GM21390 (cell line): ENCODE results near the gene SHROOM3.

ENCODE experiments used
- ATAC-seq: cut with Tn5 transposase; IDR thresholded peaks from one replicate; pipeline ENCODE4 v1.9.1; 2021; ENCODE audit not compliant: unreplicated experiment

SHROOM3 gene

DNA sequence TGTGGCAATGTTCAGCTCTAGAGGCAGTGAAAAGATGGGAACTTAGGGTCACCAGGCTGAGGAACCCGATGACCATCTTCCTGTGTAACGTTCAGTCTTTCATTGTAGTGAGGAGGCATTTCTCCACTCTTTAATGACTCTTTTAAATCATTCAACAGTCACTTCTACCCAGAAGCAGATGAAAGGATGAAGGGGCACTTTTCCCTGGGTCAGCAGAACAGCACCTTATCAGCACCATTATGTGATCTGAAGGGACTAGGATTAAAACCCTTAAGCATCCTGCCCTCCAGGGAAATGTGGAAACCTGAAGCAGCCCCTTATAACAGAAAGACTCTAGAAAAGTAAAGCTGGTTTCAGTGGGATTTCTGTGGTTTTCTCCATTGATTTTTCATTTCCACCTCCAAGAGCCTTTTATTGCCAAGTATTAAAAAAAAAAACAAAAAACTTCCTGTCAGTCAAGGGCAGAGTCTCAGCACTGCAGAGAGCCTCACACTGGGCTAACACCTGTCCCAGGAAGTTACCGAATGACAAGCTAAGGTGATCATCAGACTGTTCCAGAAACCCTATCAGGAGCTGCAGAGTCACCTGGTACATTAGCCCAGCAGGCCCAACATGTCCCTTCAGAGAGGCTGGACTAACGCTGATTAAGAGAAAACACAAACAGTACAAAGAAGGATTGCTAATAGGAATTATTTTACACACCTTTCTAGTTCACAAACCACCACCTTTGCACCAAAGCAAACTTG lies 185.9 kb downstream of the SHROOM3 start:
- no peak for ATAC-seq

DNA sequence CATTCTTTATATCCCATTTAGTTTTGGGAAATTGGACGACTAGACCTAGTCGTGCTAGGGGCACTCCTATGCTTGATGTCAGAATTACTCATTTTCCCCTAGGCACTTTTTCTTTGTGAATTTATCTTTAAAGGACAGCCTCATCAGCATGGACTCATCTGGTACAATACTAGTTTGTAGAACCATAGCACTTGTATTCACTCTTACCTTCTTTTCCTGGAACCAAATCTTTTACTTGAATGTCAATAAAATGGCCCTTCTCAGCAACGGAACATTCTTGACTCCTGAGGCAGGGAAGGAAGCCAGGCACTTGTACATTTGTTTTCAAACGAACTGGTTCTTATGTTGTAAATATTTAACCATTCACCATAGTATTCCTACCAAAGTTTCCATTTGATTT lies 187.1 kb downstream of the SHROOM3 start:
- no peak for ATAC-seq

DNA sequence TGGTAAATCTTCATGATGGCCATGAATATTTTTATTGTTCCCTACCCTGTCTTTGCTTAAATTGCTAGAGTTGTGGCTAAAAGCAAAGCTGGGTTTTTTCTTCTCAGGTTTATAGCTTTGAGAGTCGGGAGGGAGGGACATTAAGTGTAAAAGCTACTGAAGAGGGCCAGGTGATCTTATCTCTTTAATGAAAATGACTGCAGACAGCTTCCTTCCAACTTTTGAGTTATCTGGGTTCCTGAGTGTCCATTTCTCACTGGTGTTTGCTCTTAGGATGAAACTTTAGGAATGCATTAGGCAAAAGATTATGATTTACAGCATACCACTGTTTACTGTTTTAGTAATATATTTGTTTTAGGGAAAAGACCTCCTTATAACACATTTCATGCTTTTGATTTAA lies 187.7 kb downstream of the SHROOM3 start:
- no peak for ATAC-seq

- ATAC-seq, result no peak
Measured at GRCh38 chr4:76623217-76624045, 188.4 kb downstream of the SHROOM3 start.

DNA sequence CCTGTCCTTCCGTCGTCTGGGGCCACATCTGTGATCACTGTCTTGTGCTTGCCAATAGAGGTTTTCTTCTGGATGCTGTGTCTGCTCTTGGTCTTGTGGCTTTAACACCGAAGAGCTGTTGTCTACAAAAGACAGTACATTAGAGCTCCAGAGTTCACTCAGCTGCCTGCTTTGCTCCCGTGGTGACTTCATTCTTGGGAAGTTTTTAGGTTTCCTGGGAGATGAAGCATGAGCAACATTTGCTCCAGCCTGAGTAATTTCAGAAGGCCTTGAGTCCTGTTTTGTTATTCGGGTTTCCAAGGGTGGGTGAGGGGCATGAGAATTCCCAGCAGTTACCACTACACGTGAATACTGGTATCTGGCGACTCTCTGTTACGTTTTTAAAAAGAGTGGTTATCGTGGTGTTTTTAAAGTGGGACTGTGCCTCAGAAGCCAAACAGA lies 189.2 kb downstream of the SHROOM3 start:
- no peak for ATAC-seq

DNA sequence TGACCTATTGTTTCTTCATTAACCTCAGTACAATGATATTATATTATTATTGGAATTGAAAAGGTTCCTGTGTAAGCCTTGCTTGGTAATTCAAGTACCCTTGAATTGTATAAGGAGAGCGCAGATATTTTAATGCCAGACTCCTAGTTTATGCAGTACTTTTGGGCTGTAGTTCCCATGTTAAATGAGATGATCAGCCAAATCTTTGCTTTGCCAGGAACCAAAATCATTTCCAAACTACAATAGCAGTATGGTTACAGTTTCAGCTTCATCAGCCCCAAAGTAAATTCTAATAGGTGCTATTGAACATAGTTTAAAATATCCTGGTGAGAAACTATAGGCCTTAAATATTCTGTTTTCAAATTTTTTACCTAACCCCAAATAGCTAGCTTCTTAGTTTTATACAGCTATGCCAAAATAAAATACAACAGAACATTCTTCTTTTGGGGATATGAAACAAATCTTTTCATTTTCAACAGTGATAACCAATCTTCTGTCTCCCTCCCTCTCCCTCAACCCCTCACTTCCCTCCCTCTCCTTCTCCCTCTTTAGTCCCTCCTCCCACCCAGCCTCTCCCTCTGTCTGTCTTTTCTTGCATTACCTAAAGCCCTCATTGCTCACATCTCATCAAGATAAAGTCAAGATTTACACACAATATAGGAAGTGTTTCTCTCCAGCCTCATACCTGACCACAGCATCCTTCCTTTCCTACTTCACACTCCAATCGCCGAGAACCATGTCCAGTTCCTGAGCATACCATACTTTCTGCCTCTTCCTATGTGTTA lies 190.1 kb downstream of the SHROOM3 start:
- no peak for ATAC-seq

DNA sequence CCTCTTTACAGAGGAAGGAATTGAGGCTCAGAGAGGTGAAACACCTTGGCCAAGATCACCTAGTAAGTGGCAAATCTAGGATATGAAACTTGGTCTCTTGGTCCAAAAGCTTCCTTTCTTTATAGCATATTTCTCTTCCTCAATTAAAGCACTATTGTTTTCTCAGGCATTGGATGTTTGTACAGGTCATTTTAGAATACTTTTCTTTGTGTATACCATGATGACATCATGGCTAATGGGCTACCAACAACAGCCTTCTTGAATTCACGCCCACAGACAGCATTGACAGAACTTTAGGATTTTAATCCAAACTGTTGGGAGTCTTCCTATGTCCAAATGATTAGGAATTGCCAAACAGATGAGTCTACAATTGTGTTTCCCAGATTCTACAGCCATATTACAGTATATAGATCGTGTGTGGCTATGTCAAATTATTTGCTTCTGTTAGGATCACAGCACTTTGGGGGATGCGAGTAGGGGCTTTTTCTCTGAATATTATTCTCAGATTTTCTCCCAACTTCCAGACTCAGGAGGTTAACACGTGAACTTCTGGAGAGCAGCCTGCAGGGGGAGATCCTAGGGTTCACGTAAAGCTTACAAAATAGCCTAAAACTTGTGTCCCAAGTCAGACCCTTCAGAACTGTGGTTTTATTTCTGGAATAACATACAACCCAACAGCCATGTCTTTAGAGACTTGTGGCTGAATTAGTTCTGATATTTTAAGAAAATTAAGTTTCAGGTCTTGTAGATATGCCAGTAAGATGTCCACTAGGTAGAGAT lies 191.8 kb downstream of the SHROOM3 start:
- no peak for ATAC-seq

- no peak for ATAC-seq
Measured at GRCh38 chr4:76628251-76628650, 193.2 kb downstream of the SHROOM3 start.

- no peak for ATAC-seq
Measured at GRCh38 chr4:76630741-76631140, 195.7 kb downstream of the SHROOM3 start.

- ATAC-seq, result no peak
Measured at GRCh38 chr4:76634220-76634619, 199.2 kb downstream of the SHROOM3 start.

- no peak for ATAC-seq
Measured at GRCh38 chr4:76637712-76638361, 202.8 kb downstream of the SHROOM3 start.

DNA sequence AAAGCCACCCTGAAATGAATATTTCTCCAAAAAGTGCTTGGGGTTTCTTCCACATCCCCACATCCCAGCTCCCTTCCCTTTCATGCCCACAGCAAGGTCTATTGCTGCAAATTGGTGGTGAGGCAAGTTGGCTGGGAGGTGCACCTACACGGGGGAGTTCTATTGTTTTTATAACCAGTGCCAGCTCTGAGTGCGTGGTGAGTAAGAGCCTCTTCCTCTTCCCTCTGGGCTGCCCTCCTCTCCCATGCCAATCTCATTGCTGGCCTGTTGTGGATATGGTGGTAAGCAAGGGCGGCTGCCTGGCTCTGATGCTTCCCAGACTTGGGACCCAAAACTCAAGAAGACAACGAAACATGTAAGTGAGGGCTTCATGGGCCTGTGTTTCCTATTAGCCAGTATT lies 204.3 kb downstream of the SHROOM3 start:
- ATAC-seq, result no peak

GRCh38 chr4:76640353-76640910 lies 205.4 kb downstream of the SHROOM3 start:
- no peak for ATAC-seq

- ATAC-seq, result no peak
Measured at GRCh38 chr4:76641351-76641750, 206.3 kb downstream of the SHROOM3 start.

DNA sequence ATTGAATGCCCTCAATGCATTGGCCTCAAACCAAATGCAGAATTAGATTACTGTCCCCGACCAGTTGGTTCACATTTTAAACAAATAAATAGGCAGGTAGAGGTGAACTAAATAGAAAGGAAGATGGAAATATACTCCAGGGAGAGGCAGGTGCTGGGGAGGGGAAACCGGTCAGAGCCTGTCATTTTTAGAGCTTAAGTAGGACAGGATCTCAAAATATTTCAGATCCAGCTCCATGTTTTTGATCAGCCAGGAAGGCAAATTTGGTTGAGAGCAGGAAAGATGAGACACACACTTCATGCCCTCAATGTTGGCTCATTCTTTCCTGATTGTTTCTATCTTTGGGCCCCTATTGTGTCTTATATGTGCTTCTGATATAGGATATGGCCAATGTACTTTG lies 206.7 kb downstream of the SHROOM3 start:
- no peak for ATAC-seq

DNA sequence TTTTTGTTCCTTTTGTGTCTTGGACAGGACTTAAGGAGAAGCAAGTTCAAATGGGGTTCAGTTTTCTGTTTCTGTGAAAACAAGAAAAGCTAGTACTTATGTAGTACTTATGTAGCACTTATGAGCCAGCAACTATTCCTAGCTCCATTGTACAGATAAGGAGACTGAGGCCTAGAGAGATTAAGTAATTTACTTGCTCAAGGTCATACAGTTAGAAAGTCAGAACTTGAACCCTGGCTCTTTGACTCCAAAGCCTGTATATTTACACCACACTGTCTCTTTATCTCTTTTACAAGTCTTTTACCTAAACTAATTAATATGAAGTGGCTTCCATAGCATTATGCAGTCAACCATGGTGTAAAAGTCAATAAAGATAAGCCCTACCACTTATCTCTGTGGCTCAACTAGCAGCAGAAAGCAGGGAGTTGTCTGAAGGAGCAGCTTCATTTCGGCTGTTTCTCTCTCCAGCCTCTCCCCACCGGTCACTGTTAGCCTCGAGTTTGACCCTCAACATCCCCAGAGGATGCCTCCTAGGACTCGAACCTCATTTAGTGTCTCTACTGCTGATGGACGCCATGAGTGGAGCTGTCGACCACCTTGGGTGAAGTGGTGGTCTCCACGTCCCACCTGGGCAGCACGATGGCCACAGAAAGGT lies 209.9 kb downstream of the SHROOM3 start:
- no peak for ATAC-seq

GRCh38 chr4:76649086-76649485 lies 214.1 kb downstream of the SHROOM3 start:
- no peak for ATAC-seq

DNA sequence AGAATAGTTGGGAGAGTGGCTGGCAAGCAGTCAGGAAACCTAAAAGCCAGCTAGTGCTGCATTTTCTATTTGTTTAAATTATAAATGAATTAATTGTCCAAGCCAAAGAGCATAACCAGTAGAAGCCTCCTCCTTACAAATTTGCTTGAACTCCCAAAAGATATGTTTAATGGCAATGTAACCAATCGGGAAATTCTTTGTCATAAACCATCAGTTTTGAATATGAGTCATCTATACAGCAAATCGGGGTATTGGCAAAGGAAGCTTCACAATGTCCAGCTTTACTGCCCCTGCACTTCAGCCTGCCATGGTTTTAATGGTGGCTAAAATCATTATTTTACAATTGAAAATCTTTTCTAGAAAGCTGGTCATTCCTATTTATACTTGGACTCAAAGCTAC lies 216.6 kb downstream of the SHROOM3 start:
- ATAC-seq, result no peak

DNA sequence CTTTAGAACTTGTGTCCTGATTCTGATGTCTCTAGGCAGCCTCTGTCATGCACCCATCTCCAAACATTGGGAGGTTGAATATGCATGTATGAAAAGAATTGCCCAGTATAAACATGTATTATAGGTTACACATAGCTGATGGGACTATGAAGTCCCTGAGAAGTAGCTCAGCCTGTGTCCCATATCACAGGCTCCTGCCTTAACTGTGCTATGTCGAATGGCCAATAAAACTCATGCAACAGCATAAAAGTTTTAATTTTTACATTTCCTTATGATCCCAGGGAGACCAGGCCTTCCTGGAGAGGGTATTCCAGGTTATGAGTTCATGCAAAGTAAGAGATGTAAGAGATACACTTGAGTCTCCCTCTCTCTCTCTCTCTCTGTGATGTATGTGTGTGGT lies 217.4 kb downstream of the SHROOM3 start:
- no peak for ATAC-seq
